ENCODE results near the gene CPHXL. TPM values are rescaled to one million over a fixed set of nuclear protein-coding genes. Genes with fewer than 3 reads are reported as not detected.

CPHXL gene
- not detected in 2 replicates for total RNA-seq

DNA sequence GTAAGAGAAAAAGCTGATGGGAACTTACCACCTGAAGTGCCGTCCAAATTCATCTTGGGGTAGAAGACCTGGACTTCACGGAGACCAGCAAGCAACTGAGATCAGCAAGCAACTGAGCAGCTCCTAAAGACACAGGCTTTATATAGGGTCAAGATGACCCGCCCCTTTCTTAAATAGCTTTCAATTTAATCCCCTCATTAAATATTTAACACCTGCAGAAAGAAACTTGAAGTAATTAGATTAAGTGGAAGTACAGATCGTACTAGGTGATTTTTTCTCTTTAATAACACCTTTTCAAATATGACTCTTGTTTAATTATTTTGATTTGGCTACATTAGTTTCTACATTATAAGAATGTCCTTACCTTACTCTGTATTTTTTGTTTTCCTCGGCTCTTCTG, at the start of gene CPHXL:
CPHXL (minus strand) TSS at position 101 of the 400 bp plus-strand sequence; CDS start at position 53, 48 bp downstream.

DNA sequence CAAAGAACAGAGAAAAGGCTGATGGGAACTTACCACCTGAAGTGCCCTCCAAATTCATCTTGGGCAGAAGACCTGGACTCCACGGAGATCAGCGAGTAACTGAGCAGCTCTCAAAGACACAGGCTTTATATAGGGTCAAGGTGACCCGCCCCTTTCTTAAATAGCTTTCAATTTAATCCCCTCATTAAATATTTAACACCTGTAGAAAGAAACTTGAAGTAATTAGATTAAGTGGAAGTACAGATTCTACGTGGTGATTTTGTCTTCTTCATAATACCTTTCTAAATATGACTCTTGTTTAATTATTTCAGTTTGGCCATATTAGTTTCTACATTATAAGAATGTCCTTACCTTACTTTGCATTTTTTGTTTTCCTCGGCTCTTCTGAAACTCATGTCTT, 24.9 kb downstream of the CPHXL start, which contains the start of gene DUXB:
DUXB (minus strand) TSS at position 101 of the 400 bp plus-strand sequence; CDS start at position 58, 43 bp downstream.

DNA sequence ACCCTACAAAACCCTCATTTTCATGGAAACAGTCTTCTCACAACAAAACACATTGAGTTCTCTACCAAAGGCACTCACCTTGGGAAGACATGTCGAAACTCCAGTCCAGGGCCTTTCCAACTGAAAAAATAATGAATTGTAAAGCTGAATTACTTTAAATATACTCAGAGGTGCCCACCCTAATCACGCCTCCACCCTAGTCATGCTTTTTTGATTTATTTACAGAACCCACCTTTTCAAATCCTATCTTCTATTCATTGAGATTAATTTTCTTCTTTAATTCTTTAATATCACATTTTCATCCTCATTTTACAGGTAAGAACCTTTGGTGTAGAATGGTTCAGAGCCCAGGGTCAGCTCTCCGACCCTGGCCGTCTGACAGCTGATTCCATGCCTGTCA, 49.4 kb downstream of the CPHXL start, which contains the start of gene CPHXL2:
CPHXL2 (minus strand) TSS at position 101 of the 400 bp plus-strand sequence; CDS start at position 91, 10 bp downstream.

Small RNAs within 50 kb of the gene (small RNA-seq; reads per million reads assigned to genes)
- gene RN7SL520P: not detected

Other genes starting within 250 kb of the CPHXL start
- 0.33 and 0.79 TPM in 2 replicates for gene CHST6, start 231.0 kb downstream of the CPHXL start, total RNA-seq
- gene CHST5, start 190.4 kb downstream of the CPHXL start, total RNA-seq: not detected in 2 replicates
- gene TMEM231, start 170.2 kb downstream of the CPHXL start, total RNA-seq: 9.7 and 15.3 TPM in 2 replicates
- gene GABARAPL2, start 160.1 kb downstream of the CPHXL start, total RNA-seq: 32.3 and 46.7 TPM in 2 replicates
- 52.2 and 64.9 TPM in 2 replicates for gene ADAT1, start 103.2 kb downstream of the CPHXL start, total RNA-seq
- 102 and 147 TPM in 2 replicates for gene KARS1, start 78.8 kb downstream of the CPHXL start, total RNA-seq
- gene TERF2IP, start 78.7 kb downstream of the CPHXL start, total RNA-seq: 25.6 and 29.1 TPM in 2 replicates
- gene CPHXL2, start 49.5 kb downstream of the CPHXL start, total RNA-seq: not detected in 2 replicates
- gene DUXB, start 25.0 kb downstream of the CPHXL start, total RNA-seq: not detected in 2 replicates